Measurements from ENCODE around the gene HP.

- no peak for TF ChIP-seq CTCF (conservative IDR thresholded peaks at IDR 0.05)
- no peak for TF ChIP-seq EZH2 (IDR thresholded peaks at IDR 0.05; ENCODE audit: low read depth)
These were observed 28.7 kb upstream of the HP start for GRCh38 chr16:72025404-72026114.

Data from PC-9 (cell line).